GM12878 (cell line): ENCODE data around the gene CIDEA. TPM values are rescaled to one million over a fixed set of nuclear protein-coding genes. Genes with fewer than 3 reads are reported as not detected.

Experiments
- ATAC-seq: fragments of 200-7000 bp; cut with Tn5 transposase; 3 replicates; pipeline ENCODE4 v1.9.1; 2020; ENCODE audit warnings: mild to moderate bottlenecking, moderate library complexity
- BruUV-seq: library from RNA; stranded (reverse); fragments of 400-500 nt; replicated peaks from 2 replicates; lab custom pipeline; 2021; lab: Mats Ljungman, UMichigan
- CTCF ChIA-PET: fragments of 300-600 bp; sonication (Branson Sonifier 250); formaldehyde crosslinking; extraction: SDS; loops from one replicate; lab custom pipeline; 2021; ENCODE audit warnings: inconsistent platforms; lab: Yijun Ruan, JAX
- POLR2A ChIA-PET: fragments of 350-600 bp; formaldehyde crosslinking; extraction: SDS; loops from one replicate; lab custom pipeline; 2021; ENCODE audit warnings: inconsistent platforms; lab: Charles Lee
- RAD21 ChIA-PET: fragments of 300-600 bp; sonication (Branson Sonifier 250); formaldehyde crosslinking; loops from one replicate; lab custom pipeline; 2023; ENCODE audit warnings: antibody characterized with exemption; ENCODE audit not compliant: unreplicated experiment; lab: Charles Lee
- SMC1A ChIA-PET: fragments of 300-600 bp; sonication (Branson Sonifier 250); formaldehyde crosslinking; loops from one replicate; lab custom pipeline; 2023; ENCODE audit not compliant: unreplicated experiment, uncharacterized antibody; lab: Charles Lee
- DNase-seq: peaks from one replicate; pipeline ENCODE4 v3.0.0-alpha.2; 2011; ENCODE audit warnings: low read depth, low spot score
- FAIRE-seq: peaks from 3 replicates; lab custom pipeline; 2011; peaks lifted over from hg19 to GRCh38; lab: Jason Lieb, UNC
- H2AFZ ChIP-seq: 2 replicates; pipeline ENCODE4 v1.6.0; 2011; ENCODE audit warnings: low read depth, low read length, control low read depth; ENCODE audit not compliant: control insufficient read depth
- H3K27ac ChIP-seq: 2 replicates; pipeline ENCODE4 v1.5.1; 2011; ENCODE audit warnings: control low read depth; ENCODE audit not compliant: control insufficient read depth, insufficient read depth
- H3K27me3 ChIP-seq, 2 experiments: replicated peaks in 1 of 2; 2 replicates each; pipeline versions ENCODE4 v1.6.0 to v1.6.1; 2011; ENCODE audit warnings: low read length in 1 of 2; ENCODE audit not compliant: control insufficient read depth in 2 of 2, insufficient read depth in 2 of 2
- H3K36me3 ChIP-seq, 2 experiments: 2 replicates each; pipeline ENCODE4 v1.5.1; 2011; ENCODE audit warnings: low read length in 1 of 2; ENCODE audit not compliant: control insufficient read depth in 2 of 2, insufficient read depth in 2 of 2
- H3K4me1 ChIP-seq: 2 replicates; pipeline ENCODE4 v1.6.1; 2011; ENCODE audit warnings: mild to moderate bottlenecking, low read length, moderate library complexity, mixed read lengths; ENCODE audit not compliant: control insufficient read depth, insufficient read depth
- H3K4me2 ChIP-seq: 2 replicates; pipeline ENCODE4 v1.6.0; 2011; ENCODE audit warnings: control low read depth; ENCODE audit not compliant: control insufficient read depth, insufficient read depth
- H3K4me3 ChIP-seq: fragments of 200-600 bp; sonication (generic); 2 replicates; pipeline ENCODE4 v1.5.1; 2016
- H3K79me2 ChIP-seq: 2 replicates; pipeline ENCODE4 v1.6.0; 2011; ENCODE audit warnings: low read length; ENCODE audit not compliant: control insufficient read depth, insufficient read depth
- H3K9ac ChIP-seq: 2 replicates; pipeline ENCODE4 v1.8.0; 2011; ENCODE audit warnings: low read length, control low read depth, mixed read lengths; ENCODE audit not compliant: control insufficient read depth, insufficient read depth
- H3K9me3 ChIP-seq: replicated peaks from 3 replicates; pipeline ENCODE4 v1.5.1; 2011; ENCODE audit warnings: mild to moderate bottlenecking, low read length; ENCODE audit not compliant: control insufficient read depth, insufficient read depth
- H4K20me1 ChIP-seq: 2 replicates; pipeline ENCODE4 v1.6.0; 2011; ENCODE audit not compliant: control insufficient read depth, insufficient read depth
- ETV6 ChIP-seq, 2 experiments: fragments of 450-650 bp in 1 of 2; IDR thresholded peaks in 1 of 2; conservative IDR thresholded peaks in 1 of 2; 2 replicates each; pipeline ENCODE4 v1.6.1; 2014; ENCODE audit warnings: antibody characterized with exemption in 1 of 2, borderline replicate concordance in 1 of 2, low read depth in 1 of 2, mild to moderate bottlenecking in 1 of 2, moderate library complexity in 1 of 2
- IKZF1 ChIP-seq: fragments of 450-650 bp; conservative IDR thresholded peaks from 2 replicates; pipeline ENCODE4 v1.6.1; 2017; ENCODE audit warnings: antibody characterized with exemption, mild to moderate bottlenecking
- LARP7 ChIP-seq: fragments of 450-650 bp; IDR thresholded peaks from 2 replicates; pipeline ENCODE4 v1.6.1; 2017; ENCODE audit warnings: mild to moderate bottlenecking
- MYB ChIP-seq: fragments of 150-350 bp; IDR thresholded peaks from 2 replicates; pipeline ENCODE4 v1.6.1; 2014; ENCODE audit warnings: mild to moderate bottlenecking, low read depth, low read length, borderline replicate concordance
- STAT1 ChIP-seq: fragments of 450-650 bp; conservative IDR thresholded peaks from 2 replicates; pipeline ENCODE4 v1.6.1; 2014; ENCODE audit warnings: antibody characterized with exemption, mild to moderate bottlenecking
- ZNF217 ChIP-seq: fragments of 450-650 bp; IDR thresholded peaks from 2 replicates; pipeline ENCODE4 v1.6.1; 2017; ENCODE audit warnings: antibody characterized with exemption, mild to moderate bottlenecking
- in situ Hi-C: fragments of 300-500 bp; cut with MboI; formaldehyde crosslinking; loops from 9 replicates; pipeline ENCODE4 v1.14.3; 2018; ENCODE audit warnings: mixed read lengths
- intact Hi-C: fragments of 100-400 bp; cut with micrococcal nuclease; formaldehyde crosslinking; loops from one replicate; pipeline ENCODE4 v1.14.2; 2022; ENCODE audit not compliant: unreplicated experiment
- polyA plus RNA-seq, 11 experiments: library from polyadenylated mRNA; depleted of rRNA in 4 of 11; unstranded in 6 of 11; stranded (reverse) in 5 of 11; fragments of >200 nt; fragmentation: Nextera tagmentation in 4 of 11; fragmentation: Illumina TruSeq in 1 of 11; extraction: Ambion mirVana in 4 of 11; extraction: Trizol in 1 of 11; gene quantifications; 1 replicate in 1 of 11; 2 replicates in 10 of 11; pipeline versions ENCODE4 v1.2.1 to v1.2.3, GENCODE V29; 2011 to 2016; ENCODE audit warnings: inconsistent platforms in 2 of 11, missing spikeins in 2 of 11, low read depth in 1 of 11
- total RNA-seq, 4 experiments: library from RNA; depleted of rRNA in 3 of 4; stranded (reverse); fragments of >200 nt in 3 of 4; fragmentation: Illumina TruSeq in 1 of 4; extraction: Trizol in 1 of 4; gene quantifications; 2 replicates each; pipeline versions ENCODE4 v1.2.1 to v1.2.3, GENCODE V29; 2013 to 2021
- TF ChIP-seq, protein P1 (sequence below): IDR thresholded peaks from 2 replicates; pipeline ENCODE4 v1.6.1; 2011; ENCODE audit warnings: low read depth, mild to moderate bottlenecking, low read length, moderate library complexity, borderline replicate concordance; ENCODE audit errors: extremely low read depth

The CIDEA gene
- total and polyA plus RNA-seq, 10 of the 15 experiments (the other 5 are each of a cell fraction or from before 2014, with no cell fraction given): not detected

GRCh38 chr18:12312976-12313375 is 58.8 kb downstream of the CIDEA start:
- no peak overlapping the region for H3K4me3 ChIP-seq
- no TSS peak for BruUV-seq
- H3K4me1 ChIP-seq: peaks cover 25% of the 10 kb centered on the region
- DNase-seq (no peak), FAIRE-seq (no peak), ATAC-seq (no peak)
- no peaks in the 10 kb centered on the region for H4K20me1 ChIP-seq
- ChIA-PET POLR2A (no interaction called here), CTCF (interaction anchor here (4.7 kb wide), 1 partner anchor 15 kb away, joined by 32 read pairs; no protein-coding TSS in a partner anchor), SMC1A (interaction anchor here (0.7 to 1.1 kb wide), 2 partner anchors 8 to 63 kb away, joined by 3 read pairs; no protein-coding TSS in a partner anchor), RAD21 (no interaction called here)
- H3K9me3 ChIP-seq: peaks cover 9% of the 10 kb centered on the region; the same call in 2 of the 3 replicates
- H3K27me3 ChIP-seq: no peaks in the 10 kb centered on the region
- intact Hi-C loops: no loop called here
- in situ Hi-C loops: no loop called here
- H3K4me2 ChIP-seq: no peak overlapping the region
- H3K36me3 ChIP-seq: peaks cover 0 to 3% of the 10 kb centered on the region in 2 experiments; a peak in 1 of 4 replicates
- H3K27ac ChIP-seq: no peak overlapping the region
- H3K79me2 ChIP-seq: peaks cover 15% of the 10 kb centered on the region
- H2AFZ ChIP-seq: no peak overlapping the region
- TF ChIP-seq IKZF1 (no peak), ETV6 (conservative IDR thresholded peaks at IDR 0.05 in 1 of 2, IDR thresholded peaks at IDR 0.05 in 1 of 2; ENCODE audit: borderline replicate concordance in 1 of 2, low read depth in 1 of 2) (no peak), ZNF217 (no peak), LARP7 (no peak), MYB (no peak), STAT1 (no peak)
- TF ChIP-seq, protein P1, sequence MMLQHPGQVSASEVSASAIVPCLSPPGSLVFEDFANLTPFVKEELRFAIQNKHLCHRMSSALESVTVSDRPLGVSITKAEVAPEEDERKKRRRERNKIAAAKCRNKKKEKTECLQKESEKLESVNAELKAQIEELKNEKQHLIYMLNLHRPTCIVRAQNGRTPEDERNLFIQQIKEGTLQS: no peak
- H3K9ac ChIP-seq: no peak overlapping the region
